Activated CD8-positive, alpha-beta memory T cell treated with anti-CD3 and anti-CD28 coated beads for 48 hours (primary cell): ENCODE results near the gene SEMA3C.
"Not testable (repeated sequence)": the region's sequence is repeated elsewhere in the genome, so short reads cannot be mapped to it uniquely, and the experiment has no call there.

ENCODE experiments used
- DNase-seq, 3 experiments: peaks; one replicate each; pipeline ENCODE4 v3.0.0-alpha.2; 2020; ENCODE audit warnings: low read depth in 2 of 3, low spot score in 2 of 3

SEMA3C gene

GRCh38 chr7:80929619-80930018 is 10.8 kb upstream of the SEMA3C start:
- no peak for DNase-seq

GRCh38 chr7:80926955-80927354 is 8.1 kb upstream of the SEMA3C start:
- DNase-seq: not testable (repeated sequence)

- DNase-seq: no peak
These were observed 5.2 kb upstream of the SEMA3C start for GRCh38 chr7:80924090-80924489.

- DNase-seq: no peak
These were observed 4.4 kb upstream of the SEMA3C start for GRCh38 chr7:80923211-80923612.

GRCh38 chr7:80922253-80923049 is 3.6 kb upstream of the SEMA3C start:
- no peak for DNase-seq

GRCh38 chr7:80921130-80921529 is 2.3 kb upstream of the SEMA3C start:
- no peak for DNase-seq

- no peak for DNase-seq
These were observed 452 bp downstream of the SEMA3C start for GRCh38 chr7:80918399-80918798.

- DNase-seq: no peak
These were observed 1.8 kb downstream of the SEMA3C start for GRCh38 chr7:80916770-80917741.

- no peak for DNase-seq
These were observed 8.6 kb downstream of the SEMA3C start for GRCh38 chr7:80910228-80910627.

- DNase-seq: no peak
These were observed 10.5 kb downstream of the SEMA3C start for GRCh38 chr7:80908360-80908797.

- DNase-seq: no peak
These were observed 11.2 kb downstream of the SEMA3C start for GRCh38 chr7:80907612-80908011.

GRCh38 chr7:80907141-80907601 is 11.7 kb downstream of the SEMA3C start:
- DNase-seq: no peak

GRCh38 chr7:80905334-80905733 is 13.5 kb downstream of the SEMA3C start:
- DNase-seq: no peak

- no peak for DNase-seq
These were observed 16.0 kb downstream of the SEMA3C start for GRCh38 chr7:80902716-80903308.

GRCh38 chr7:80902019-80902418 is 16.8 kb downstream of the SEMA3C start:
- no peak for DNase-seq

- DNase-seq: no peak
These were observed 18.0 kb downstream of the SEMA3C start for GRCh38 chr7:80900583-80901576.

GRCh38 chr7:80896906-80897598 is 21.8 kb downstream of the SEMA3C start:
- no peak for DNase-seq

GRCh38 chr7:80895056-80895455 is 23.8 kb downstream of the SEMA3C start:
- no peak for DNase-seq

- DNase-seq: no peak
These were observed 27.6 kb downstream of the SEMA3C start for GRCh38 chr7:80891259-80891544.
